SK-N-MC (cell line): ENCODE data around the gene PROSER2.

Experiments
- DNase-seq: peaks from one replicate; pipeline ENCODE4 v3.0.0-alpha.2; 2011; ENCODE audit warnings: low read depth, low spot score
- H3K27ac ChIP-seq: fragments of 200-600 bp; sonication (generic); 2 replicates; pipeline ENCODE4 v1.5.1; 2016; ENCODE audit warnings: mixed run types
- H3K36me3 ChIP-seq: fragments of 200-600 bp; sonication (generic); 2 replicates; pipeline ENCODE4 v1.6.1; 2017; ENCODE audit warnings: antibody characterized with exemption, low read length, mixed read lengths; ENCODE audit not compliant: insufficient read depth
- H3K4me3 ChIP-seq: fragments of 200-600 bp; sonication (generic); 2 replicates; pipeline ENCODE4 v1.5.1; 2016
- H3K9ac ChIP-seq: fragments of 200-600 bp; sonication (generic); 2 replicates; pipeline ENCODE4 v1.8.0; 2017; ENCODE audit warnings: mixed run types, mixed read lengths; ENCODE audit not compliant: insufficient read length
- H3K9me3 ChIP-seq: fragments of 200-600 bp; sonication (generic); 2 replicates; pipeline ENCODE4 v1.6.1; 2017; ENCODE audit warnings: low read depth, mild to moderate bottlenecking, antibody characterized with exemption, low read length, moderate library complexity, mixed read lengths
- EZH2 ChIP-seq: fragments of 200-600 bp; sonication (generic); IDR thresholded peaks from one replicate; pipeline ENCODE4 v1.6.1; 2017; ENCODE audit warnings: antibody characterized with exemption
- FOXP2 ChIP-seq: optimal IDR thresholded peaks from 2 replicates; pipeline ENCODE3; 2011; ENCODE audit warnings: mild to moderate bottlenecking, moderate library complexity; ENCODE audit not compliant: insufficient read depth; ENCODE audit errors: extremely low read length, control extremely low read depth
- POLR2AphosphoS5 ChIP-seq: IDR thresholded peaks from 2 replicates; pipeline ENCODE4 v1.6.1; 2012; ENCODE audit warnings: mild to moderate bottlenecking, low read depth, low read length, borderline replicate concordance

The PROSER2 gene

GRCh38 chr10:11895598-11895997 is 72.4 kb downstream of the PROSER2 start:
- no peak overlapping the region for H3K4me3 ChIP-seq
- TF ChIP-seq FOXP2 (no peak), POLR2AphosphoS5 (no peak), EZH2 (no peak)
- H3K9ac ChIP-seq: no peak overlapping the region
- DNase-seq: no peak
- no peak overlapping the region for H3K27ac ChIP-seq
- no peaks in the 10 kb centered on the region for H3K36me3 ChIP-seq
- H3K9me3 ChIP-seq: no peaks in the 10 kb centered on the region

- no peak overlapping the region for H3K9ac ChIP-seq
- TF ChIP-seq POLR2AphosphoS5 (no peak), FOXP2 (no peak), EZH2 (no peak)
- no peaks in the 10 kb centered on the region for H3K9me3 ChIP-seq
- H3K36me3 ChIP-seq: no peaks in the 10 kb centered on the region
- no peak overlapping the region for H3K4me3 ChIP-seq
- H3K27ac ChIP-seq: no peak overlapping the region
- DNase-seq: no peak
Measured at GRCh38 chr10:11896549-11897200, 73.5 kb downstream of the PROSER2 start.

- DNase-seq: no peak
- Histone ChIP-seq H3K9me3 (no peaks in the 10 kb centered on the region), H3K27ac (no peak overlapping the region), H3K36me3 (no peaks in the 10 kb centered on the region), H3K9ac (no peak overlapping the region), H3K4me3 (no peak overlapping the region)
- TF ChIP-seq FOXP2 (no peak), POLR2AphosphoS5 (no peak), EZH2 (no peak)
Measured at GRCh38 chr10:11898033-11898371, 74.8 kb downstream of the PROSER2 start.

GRCh38 chr10:11898372-11899066 is 75.4 kb downstream of the PROSER2 start:
- Histone ChIP-seq H3K4me3 (no peak overlapping the region), H3K9ac (no peak overlapping the region), H3K9me3 (no peaks in the 10 kb centered on the region), H3K27ac (no peak overlapping the region), H3K36me3 (no peaks in the 10 kb centered on the region)
- no peak for DNase-seq
- no peak for TF ChIP-seq FOXP2
- TF ChIP-seq POLR2AphosphoS5: no peak
- TF ChIP-seq EZH2: no peak

- no peaks in the 10 kb centered on the region for H3K36me3 ChIP-seq
- no peak for DNase-seq
- H3K4me3 ChIP-seq: no peak overlapping the region
- no peak overlapping the region for H3K9ac ChIP-seq
- TF ChIP-seq FOXP2 (no peak), POLR2AphosphoS5 (no peak), EZH2 (no peak)
- no peaks in the 10 kb centered on the region for H3K9me3 ChIP-seq
- H3K27ac ChIP-seq: no peak overlapping the region
Measured at GRCh38 chr10:11899067-11899876, 76.1 kb downstream of the PROSER2 start.

- DNase-seq: no peak
- no peak overlapping the region for H3K27ac ChIP-seq
- H3K9me3 ChIP-seq: no peaks in the 10 kb centered on the region
- TF ChIP-seq FOXP2 (no peak), POLR2AphosphoS5 (no peak), EZH2 (no peak)
- no peak overlapping the region for H3K4me3 ChIP-seq
- H3K9ac ChIP-seq: no peak overlapping the region
- H3K36me3 ChIP-seq: no peaks in the 10 kb centered on the region
Measured at GRCh38 chr10:11901036-11901301, 77.8 kb downstream of the PROSER2 start.

GRCh38 chr10:11901454-11901832 is 78.3 kb downstream of the PROSER2 start:
- H3K27ac ChIP-seq: no peak overlapping the region
- DNase-seq: no peak

GRCh38 chr10:11901833-11902475 is 78.8 kb downstream of the PROSER2 start:
- no peaks in the 10 kb centered on the region for H3K9me3 ChIP-seq
- H3K36me3 ChIP-seq: no peaks in the 10 kb centered on the region
- TF ChIP-seq POLR2AphosphoS5: no peak
- no peak for TF ChIP-seq FOXP2
- H3K4me3 ChIP-seq: no peak overlapping the region
- DNase-seq: no peak
- H3K27ac ChIP-seq: no peak overlapping the region
- no peak overlapping the region for H3K9ac ChIP-seq

More at GRCh38 chr10:11901454-11901832, 78.3 kb downstream of the PROSER2 start:
- H3K9me3 ChIP-seq: no peaks in the 10 kb centered on the region
- no peaks in the 10 kb centered on the region for H3K36me3 ChIP-seq
- no peak overlapping the region for H3K9ac ChIP-seq
- no peak overlapping the region for H3K4me3 ChIP-seq
- TF ChIP-seq EZH2: no peak
- no peak for TF ChIP-seq POLR2AphosphoS5
- no peak for TF ChIP-seq FOXP2
